ENCODE data around the gene SLC24A4.

SLC24A4 gene

GRCh38 chr14:92512807-92513203 is 189.8 kb downstream of the SLC24A4 start:
- peaks cover under 1% of the 10 kb centered on the region for H3K4me1 ChIP-seq (ENCODE audit: control insufficient read depth, low read length)

GRCh38 chr14:92513204-92513965 is 190.4 kb downstream of the SLC24A4 start, which contains the start of gene RIN3:
Gene RIN3 (plus strand): TSS chr14:92513781. CDS start chr14:92513933, 152 bp downstream.
- 0 out of 2 replicates have a peak, but pooled peaks cover 3% of the 10 kb centered on the region for H3F3A ChIP-seq (ENCODE audit: control insufficient read depth, insufficient read depth)
- no peak within 1 kb of the TSS for H3K4me3 ChIP-seq (ENCODE audit: low read length)
- no peaks in the 10 kb centered on the region for H3K36me3 ChIP-seq (ENCODE audit: control insufficient read depth, low read length)
- no peaks in the 10 kb centered on the region for H3K9me3 ChIP-seq (ENCODE audit: control insufficient read depth, insufficient read depth, low read length)
- no peaks in the 10 kb centered on the region for H3K4me1 ChIP-seq (ENCODE audit: control insufficient read depth, low read length)
- H4K20me1 ChIP-seq (ENCODE audit: control insufficient read depth, insufficient read depth, low read depth, low read length), result no peaks in the 10 kb centered on the region
- no peak within 1 kb of the TSS for H3K4me2 ChIP-seq (ENCODE audit: low read length)
- TF ChIP-seq, protein P1, sequence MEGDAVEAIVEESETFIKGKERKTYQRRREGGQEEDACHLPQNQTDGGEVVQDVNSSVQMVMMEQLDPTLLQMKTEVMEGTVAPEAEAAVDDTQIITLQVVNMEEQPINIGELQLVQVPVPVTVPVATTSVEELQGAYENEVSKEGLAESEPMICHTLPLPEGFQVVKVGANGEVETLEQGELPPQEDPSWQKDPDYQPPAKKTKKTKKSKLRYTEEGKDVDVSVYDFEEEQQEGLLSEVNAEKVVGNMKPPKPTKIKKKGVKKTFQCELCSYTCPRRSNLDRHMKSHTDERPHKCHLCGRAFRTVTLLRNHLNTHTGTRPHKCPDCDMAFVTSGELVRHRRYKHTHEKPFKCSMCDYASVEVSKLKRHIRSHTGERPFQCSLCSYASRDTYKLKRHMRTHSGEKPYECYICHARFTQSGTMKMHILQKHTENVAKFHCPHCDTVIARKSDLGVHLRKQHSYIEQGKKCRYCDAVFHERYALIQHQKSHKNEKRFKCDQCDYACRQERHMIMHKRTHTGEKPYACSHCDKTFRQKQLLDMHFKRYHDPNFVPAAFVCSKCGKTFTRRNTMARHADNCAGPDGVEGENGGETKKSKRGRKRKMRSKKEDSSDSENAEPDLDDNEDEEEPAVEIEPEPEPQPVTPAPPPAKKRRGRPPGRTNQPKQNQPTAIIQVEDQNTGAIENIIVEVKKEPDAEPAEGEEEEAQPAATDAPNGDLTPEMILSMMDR (IDR thresholded peaks at IDR 0.05; ENCODE audit: low read depth, low read length, poor library complexity, severe bottlenecking), result no peak
- no peak for TF ChIP-seq EZH2phosphoT487 (IDR thresholded peaks at IDR 0.05; ENCODE audit: borderline replicate concordance, low read length)
- H3K79me2 ChIP-seq (ENCODE audit: control insufficient read depth, low read length), result no peaks in the 10 kb centered on the region
- H3K27ac ChIP-seq (ENCODE audit: low read depth, low read length), result no peak within 1 kb of the TSS
- peaks cover 19% of the 10 kb centered on the region for H3K27me3 ChIP-seq (ENCODE audit: control insufficient read depth, low read length)
- no peaks in the 10 kb centered on the region for H3K9me2 ChIP-seq (replicated peaks; ENCODE audit: control insufficient read depth, low read length)

More at GRCh38 chr14:92512807-92513203, 189.8 kb downstream of the SLC24A4 start:
- no peak for TF ChIP-seq EZH2phosphoT487 (IDR thresholded peaks at IDR 0.05; ENCODE audit: borderline replicate concordance, low read length)
- TF ChIP-seq, protein P1 (IDR thresholded peaks at IDR 0.05; ENCODE audit: low read depth, low read length, poor library complexity, severe bottlenecking), result no peak
- no peaks in the 10 kb centered on the region for H3K79me2 ChIP-seq (ENCODE audit: control insufficient read depth, low read length)
- no peak overlapping the region for H3K27ac ChIP-seq (ENCODE audit: low read depth, low read length)
- H3K9me2 ChIP-seq (replicated peaks; ENCODE audit: control insufficient read depth, low read length), result no peaks in the 10 kb centered on the region
- no peaks in the 10 kb centered on the region for H3K9me3 ChIP-seq (ENCODE audit: control insufficient read depth, insufficient read depth, low read length)
- H3K4me2 ChIP-seq (ENCODE audit: low read length), result no peak overlapping the region
- H3K4me3 ChIP-seq (ENCODE audit: low read length), result no peak overlapping the region
- H3K36me3 ChIP-seq (ENCODE audit: control insufficient read depth, low read length), result no peaks in the 10 kb centered on the region
- H3F3A ChIP-seq (ENCODE audit: control insufficient read depth, insufficient read depth), result 0 out of 2 replicates have a peak, but pooled peaks cover 3% of the 10 kb centered on the region
- peaks cover 19% of the 10 kb centered on the region for H3K27me3 ChIP-seq (ENCODE audit: control insufficient read depth, low read length)
- no peaks in the 10 kb centered on the region for H4K20me1 ChIP-seq (ENCODE audit: control insufficient read depth, insufficient read depth, low read depth, low read length)

GRCh38 chr14:92513966-92514843 is 191.2 kb downstream of the SLC24A4 start:
- H3K27ac ChIP-seq (ENCODE audit: low read depth, low read length), result no peak overlapping the region

More at GRCh38 chr14:92513966-92514843, 191.2 kb downstream of the SLC24A4 start:
- Histone ChIP-seq H3K4me2 (ENCODE audit: low read length) (no peak overlapping the region), H3K9me2 (replicated peaks; ENCODE audit: control insufficient read depth, low read length) (no peaks in the 10 kb centered on the region), H3K4me3 (ENCODE audit: low read length) (no peak overlapping the region), H3K9me3 (ENCODE audit: control insufficient read depth, insufficient read depth, low read length) (no peaks in the 10 kb centered on the region), H3K27me3 (ENCODE audit: control insufficient read depth, low read length) (peaks cover 15% of the 10 kb centered on the region; the same call in 1 of the 2 replicates), H3K4me1 (ENCODE audit: control insufficient read depth, low read length) (no peaks in the 10 kb centered on the region), H4K20me1 (ENCODE audit: control insufficient read depth, insufficient read depth, low read depth, low read length) (no peaks in the 10 kb centered on the region), H3K79me2 (ENCODE audit: control insufficient read depth, low read length) (no peaks in the 10 kb centered on the region), H3K36me3 (ENCODE audit: control insufficient read depth, low read length) (no peaks in the 10 kb centered on the region), H3F3A (ENCODE audit: control insufficient read depth, insufficient read depth) (no peaks in the 10 kb centered on the region)
- no peak for TF ChIP-seq EZH2phosphoT487 (IDR thresholded peaks at IDR 0.05; ENCODE audit: borderline replicate concordance, low read length)
- TF ChIP-seq, protein P1 (IDR thresholded peaks at IDR 0.05; ENCODE audit: low read depth, low read length, poor library complexity, severe bottlenecking), result no peak
